H1 (cell line): Measurements from ENCODE around the gene CLDN24. TPM values are rescaled to one million over a fixed set of nuclear protein-coding genes. Genes with fewer than 3 reads are reported as not detected.

ENCODE experiments used
- CTCF ChIA-PET: fragments of 300-600 bp; sonication (Branson Sonifier 250); formaldehyde crosslinking; loops from one replicate; lab custom pipeline; 2021; ENCODE audit not compliant: partially characterized antibody; lab: Charles Lee
- POLR2A ChIA-PET: fragments of 300-600 bp; sonication (Branson Sonifier 250); formaldehyde crosslinking; loops from one replicate; lab custom pipeline; 2021; ENCODE audit warnings: inconsistent platforms; ENCODE audit not compliant: partially characterized antibody; lab: Charles Lee
- DNase-seq, 2 experiments: peaks; one replicate each; pipeline versions ENCODE4 v3.0.0 to v3.0.0-alpha.2; 2010 to 2022; ENCODE audit warnings: low spot score in 2 of 2, low read depth in 1 of 2, mixed read lengths in 1 of 2
- FAIRE-seq: peaks from 2 replicates; lab custom pipeline; 2011; peaks lifted over from hg19 to GRCh38; lab: Jason Lieb, UNC
- H2AFZ ChIP-seq: 2 replicates; pipeline ENCODE4 v1.8.1; 2012; ENCODE audit warnings: low read length, inconsistent platforms
- H2AK5ac ChIP-seq: 2 replicates; pipeline ENCODE4 v1.6.1; 2013; ENCODE audit warnings: low read depth, low read length
- H2BK120ac ChIP-seq: replicated peaks from 2 replicates; pipeline ENCODE3; 2013; ENCODE audit warnings: low read depth, low read length, inconsistent platforms
- H2BK12ac ChIP-seq: 2 replicates; pipeline ENCODE4 v1.6.1; 2013; ENCODE audit warnings: low read depth, low read length
- H2BK15ac ChIP-seq: 2 replicates; pipeline ENCODE4 v1.6.1; 2013; ENCODE audit warnings: low read length
- H2BK20ac ChIP-seq: 2 replicates; pipeline ENCODE4 v1.6.1; 2013; ENCODE audit warnings: low read length
- H2BK5ac ChIP-seq: 2 replicates; pipeline ENCODE4 v1.6.1; 2013; ENCODE audit warnings: low read depth, low read length
- H3K14ac ChIP-seq: 2 replicates; pipeline ENCODE4 v1.6.1; 2013; ENCODE audit warnings: inconsistent platforms; ENCODE audit not compliant: insufficient read length
- H3K18ac ChIP-seq: 2 replicates; pipeline ENCODE4 v1.6.1; 2013; ENCODE audit warnings: low read length; ENCODE audit errors: extremely low read depth
- H3K23ac ChIP-seq: 2 replicates; pipeline ENCODE4 v1.6.1; 2013; ENCODE audit warnings: inconsistent platforms; ENCODE audit not compliant: insufficient read length
- H3K23me2 ChIP-seq: 2 replicates; pipeline ENCODE4 v1.6.1; 2013; ENCODE audit warnings: low read depth, low read length
- H3K27ac ChIP-seq: 2 replicates; pipeline ENCODE4 v1.6.1; 2011; ENCODE audit warnings: low read depth, low read length, inconsistent platforms
- H3K27me3 ChIP-seq, 4 experiments: replicated peaks in 1 of 4; 1 replicate in 1 of 4; 2 replicates in 3 of 4; pipeline versions ENCODE4 v1.6.1 to v1.8.1; 2011 to 2013; ENCODE audit warnings: low read length in 3 of 4, mild to moderate bottlenecking in 3 of 4, inconsistent platforms in 2 of 4, mixed read lengths in 2 of 4, moderate library complexity in 1 of 4; ENCODE audit not compliant: control insufficient read depth in 3 of 4, insufficient read depth in 3 of 4; ENCODE audit errors: extremely low read depth in 1 of 4
- H3K36me3 ChIP-seq, 4 experiments: 2 replicates each; pipeline versions ENCODE4 v1.6.1 to v1.8.1; 2011 to 2013; ENCODE audit warnings: mild to moderate bottlenecking in 4 of 4, low read length in 3 of 4, moderate library complexity in 2 of 4, control low read depth in 1 of 4, inconsistent platforms in 1 of 4; ENCODE audit not compliant: insufficient read depth in 4 of 4, control insufficient read depth in 2 of 4
- H3K4ac ChIP-seq: replicated peaks from 2 replicates; pipeline ENCODE3; 2013; ENCODE audit warnings: low read length, low read depth, mixed read lengths, inconsistent platforms; ENCODE audit not compliant: insufficient read length
- H3K4me1 ChIP-seq, 4 experiments: replicated peaks in 1 of 4; 1 replicate in 1 of 4; 2 replicates in 3 of 4; pipeline versions ENCODE4 v1.6.1 to v1.8.1; 2011 to 2013; ENCODE audit warnings: low read length in 3 of 4, inconsistent platforms in 2 of 4, mixed read lengths in 1 of 4; ENCODE audit not compliant: insufficient read depth in 4 of 4, control insufficient read depth in 3 of 4
- H3K4me2 ChIP-seq, 2 experiments: 2 replicates each; pipeline versions ENCODE4 v1.6.1 to v1.8.1; 2011 to 2013; ENCODE audit warnings: low read depth in 2 of 2, low read length in 2 of 2, control low read depth in 1 of 2, inconsistent platforms in 1 of 2, mild to moderate bottlenecking in 1 of 2; ENCODE audit not compliant: insufficient read depth in 1 of 2
- H3K4me3 ChIP-seq, 4 experiments: fragments of 200-600, 300-600 bp in 1 of 4; sonication (generic), shearing (Covaris generic), sonication (Bioruptor Twin) in 1 of 4; 2 replicates each; pipeline versions ENCODE4 v1.5.1 to v1.8.1; 2011 to 2016; ENCODE audit warnings: low read length in 4 of 4, low read depth in 3 of 4, control low read depth in 2 of 4, inconsistent platforms in 2 of 4, mild to moderate bottlenecking in 2 of 4, mixed read lengths in 1 of 4, moderate library complexity in 1 of 4; ENCODE audit not compliant: insufficient read depth in 2 of 4; ENCODE audit errors: extremely low read depth in 1 of 4
- H3K56ac ChIP-seq: replicated peaks from 2 replicates; pipeline ENCODE3; 2013; ENCODE audit warnings: low read depth, mild to moderate bottlenecking, mixed read lengths, low read length, inconsistent platforms; ENCODE audit not compliant: insufficient read length
- H3K79me1 ChIP-seq: 2 replicates; pipeline ENCODE4 v1.6.1; 2013; ENCODE audit warnings: low read depth, low read length, control low read depth
- H3K79me2 ChIP-seq, 2 experiments: 2 replicates each; pipeline versions ENCODE4 v1.6.1 to v1.8.1; 2012 to 2013; ENCODE audit warnings: low read length in 2 of 2, mild to moderate bottlenecking in 2 of 2, inconsistent platforms in 1 of 2; ENCODE audit not compliant: insufficient read depth in 2 of 2, control insufficient read depth in 1 of 2
- H3K9ac ChIP-seq, 4 experiments: replicated peaks in 1 of 4; 1 replicate in 1 of 4; 2 replicates in 3 of 4; pipeline versions ENCODE4 v1.6.1 to v1.8.1; 2011 to 2013; ENCODE audit warnings: low read depth in 3 of 4, low read length in 3 of 4, control low read depth in 2 of 4, mild to moderate bottlenecking in 2 of 4, moderate library complexity in 2 of 4, inconsistent platforms in 1 of 4; ENCODE audit errors: extremely low read depth in 1 of 4
- H3K9me3 ChIP-seq, 2 experiments: 2 replicates each; pipeline versions ENCODE4 v1.6.1 to v1.8.1; 2012 to 2013; ENCODE audit warnings: mild to moderate bottlenecking in 2 of 2, moderate library complexity in 2 of 2, control low read depth in 1 of 2, inconsistent platforms in 1 of 2, low read depth in 1 of 2, low read length in 1 of 2, mixed read lengths in 1 of 2; ENCODE audit not compliant: insufficient read depth in 2 of 2
- H4K20me1 ChIP-seq, 2 experiments: replicated peaks in 1 of 2; 2 replicates each; pipeline versions ENCODE3 to v1.8.1; 2011 to 2013; ENCODE audit warnings: inconsistent platforms in 2 of 2, low read length in 2 of 2, mild to moderate bottlenecking in 1 of 2; ENCODE audit not compliant: insufficient read depth in 2 of 2, control insufficient read depth in 1 of 2
- H4K5ac ChIP-seq: 2 replicates; pipeline ENCODE4 v1.6.1; 2013; ENCODE audit warnings: low read length, low read depth, mixed read lengths, inconsistent platforms; ENCODE audit not compliant: insufficient read length
- H4K8ac ChIP-seq: 2 replicates; pipeline ENCODE4 v1.8.0; 2013; ENCODE audit warnings: mild to moderate bottlenecking, moderate library complexity, low read length, inconsistent platforms; ENCODE audit not compliant: insufficient read depth; ENCODE audit errors: extremely low read depth
- H4K91ac ChIP-seq: replicated peaks from 2 replicates; pipeline ENCODE3; 2013; ENCODE audit warnings: low read length, mixed read lengths, inconsistent platforms; ENCODE audit not compliant: insufficient read length
- ASH2L ChIP-seq: fragments of 200-600, 300-600 bp; sonication (generic); IDR thresholded peaks from one replicate; pipeline ENCODE4 v1.7.1; 2017; ENCODE audit warnings: low read length
- FOSL1 ChIP-seq: IDR thresholded peaks from 2 replicates; pipeline ENCODE4 v1.6.1; 2011; ENCODE audit warnings: mild to moderate bottlenecking, low read depth, low read length, moderate library complexity; ENCODE audit not compliant: insufficient read depth
- GABPA ChIP-seq: IDR thresholded peaks from 2 replicates; pipeline ENCODE4 v1.6.1; 2011; ENCODE audit warnings: mild to moderate bottlenecking, low read length, moderate library complexity, borderline replicate concordance; ENCODE audit not compliant: insufficient read depth
- KDM1A ChIP-seq: fragments of 200-600, 300-600 bp; sonication (generic); IDR thresholded peaks from 2 replicates; pipeline ENCODE4 v1.7.1; 2016; ENCODE audit warnings: mild to moderate bottlenecking, low read length, borderline replicate concordance
- RAD21 ChIP-seq, 2 experiments: IDR thresholded peaks in 1 of 2; conservative IDR thresholded peaks in 1 of 2; 2 replicates each; pipeline ENCODE4 v1.6.1; 2011; ENCODE audit warnings: low read depth in 2 of 2, low read length in 2 of 2, improper control_type of control experiment in 1 of 2, inconsistent platforms in 1 of 2, mild to moderate bottlenecking in 1 of 2, moderate library complexity in 1 of 2
- SRF ChIP-seq: IDR thresholded peaks from 2 replicates; pipeline ENCODE4 v1.6.1; 2011; ENCODE audit warnings: mild to moderate bottlenecking, low read depth, low read length, moderate library complexity
- SUZ12 ChIP-seq: fragments of 200-600 bp; sonication (generic); IDR thresholded peaks from 2 replicates; pipeline ENCODE4 v1.6.1; 2012; ENCODE audit warnings: mild to moderate bottlenecking, inconsistent platforms, low read length, moderate library complexity, mixed read lengths
- TEAD4 ChIP-seq: IDR thresholded peaks from 2 replicates; pipeline ENCODE4 v1.6.1; 2012; ENCODE audit warnings: low read depth, low read length, inconsistent platforms, mixed read lengths
- ZNF274 ChIP-seq: IDR thresholded peaks from 2 replicates; pipeline ENCODE4 v1.7.0; 2012; ENCODE audit warnings: low read length, borderline replicate concordance; ENCODE audit errors: extremely low read depth
- WGBS, 2 experiments: shearing (Covaris generic) in 1 of 2; methylation state at CpG; one replicate each; pipeline versions ENCODE4 v1.1.6 to v1.1.7; 2013 to 2015; ENCODE audit warnings: low lambda C conversion rate in 2 of 2, mixed read lengths in 2 of 2, inconsistent platforms in 1 of 2, low coverage in 1 of 2, missing lambda C conversion rate in 1 of 2; ENCODE audit not compliant: insufficient replicate concordance in 2 of 2, insufficient coverage in 1 of 2, insufficient read length in 1 of 2; ENCODE audit errors: extremely low coverage in 1 of 2, missing lambda C conversion rate in 1 of 2; 5-methylcytosine and 5-hydroxymethylcytosine counted together
- polyA plus RNA-seq, 7 experiments: library from polyadenylated mRNA; depleted of rRNA in 3 of 7; stranded (reverse) in 5 of 7; unstranded in 2 of 7; fragments of >200 nt in 5 of 7; fragments of 200-250 nt in 2 of 7; gene quantifications; 1 replicate in 5 of 7; 2 replicates in 1 of 7; 4 replicates in 1 of 7; pipeline versions ENCODE4 v1.2.1 to v1.2.3, GENCODE V29; 2011 to 2013; ENCODE audit warnings: missing spikeins in 2 of 7, mixed read lengths in 2 of 7
- total RNA-seq: library from RNA; stranded (reverse); fragmentation: NEBNext Ultra II Directional; extraction: Animal tissue kit (Norgen Biotek cat#: 25700); gene quantifications from 2 replicates; pipeline ENCODE4 v1.2.1, GENCODE V29; 2021

The CLDN24 gene
- total and polyA plus RNA-seq, 2 of the 8 experiments (the other 6 are each of a cell fraction or from before 2014, with no cell fraction given), result not detected

- ChIA-PET POLR2A (no interaction called here), CTCF (interaction anchor here (1.0 to 1.4 kb wide), 2 partner anchors 19 to 52 kb away, joined by 3 read pairs; no protein-coding TSS in a partner anchor)
- Histone ChIP-seq H4K5ac (no peak overlapping the region), H3K79me1 (no peaks in the 10 kb centered on the region), H4K91ac (no peak overlapping the region), H2AFZ (no peak overlapping the region), H3K4me3 (no peak overlapping the region), H3K27ac (no peak overlapping the region), H3K56ac (no peak overlapping the region), H3K23me2 (no peaks in the 10 kb centered on the region), H2BK12ac (no peak overlapping the region), H3K4me1 (no peaks in the 10 kb centered on the region), H3K9ac (no peak overlapping the region), H3K36me3 (peaks cover 6 to 53% (median 30%) of the 10 kb centered on the region in 4 experiments), H3K27me3 (no peaks in the 10 kb centered on the region), H2BK120ac (no peak overlapping the region), H3K14ac (no peak overlapping the region), H3K9me3 (no peaks in the 10 kb centered on the region), H3K79me2 (no peaks in the 10 kb centered on the region), H2BK20ac (no peak overlapping the region), H2BK15ac (no peak overlapping the region), H3K23ac (no peak overlapping the region), H4K8ac (no peak overlapping the region), H2BK5ac (no peak overlapping the region), H2AK5ac (no peak overlapping the region), H3K4ac (no peak overlapping the region), H3K4me2 (no peak overlapping the region), H3K18ac (no peak overlapping the region), H4K20me1 (peaks cover 0 to 5% of the 10 kb centered on the region in 2 experiments)
- DNase-seq, result no peak
- TF ChIP-seq KDM1A (no peak), RAD21 (IDR thresholded peaks at IDR 0.05 in 1 of 2, conservative IDR thresholded peaks at IDR 0.05 in 1 of 2; ENCODE audit: low read depth in 2 of 2, low read length in 2 of 2) (no peak), GABPA (no peak), SRF (no peak), FOSL1 (no peak), SUZ12 (no peak), TEAD4 (no peak), ASH2L (no peak), ZNF274 (no peak)
- no peak for FAIRE-seq
- WGBS, 2 experiments, result 91% methylated on average over 9 of the region's 9 CpGs; no CpG with 5 or more reads in 1 of the 2 experiments
These were observed 7.4 kb downstream of the CLDN24 start for GRCh38 chr4:183314806-183315205.
